HG03159 (cell line): ENCODE data around the gene POP7.
"Not testable (repeated sequence)": the region's sequence is repeated elsewhere in the genome, so short reads cannot be mapped to it uniquely, and the experiment has no call there.

ENCODE experiments used
- ATAC-seq: cut with Tn5 transposase; IDR thresholded peaks from one replicate; pipeline ENCODE4 v1.9.1; 2021; ENCODE audit warnings: mild to moderate bottlenecking, moderate library complexity; ENCODE audit not compliant: unreplicated experiment

Gene POP7

DNA sequence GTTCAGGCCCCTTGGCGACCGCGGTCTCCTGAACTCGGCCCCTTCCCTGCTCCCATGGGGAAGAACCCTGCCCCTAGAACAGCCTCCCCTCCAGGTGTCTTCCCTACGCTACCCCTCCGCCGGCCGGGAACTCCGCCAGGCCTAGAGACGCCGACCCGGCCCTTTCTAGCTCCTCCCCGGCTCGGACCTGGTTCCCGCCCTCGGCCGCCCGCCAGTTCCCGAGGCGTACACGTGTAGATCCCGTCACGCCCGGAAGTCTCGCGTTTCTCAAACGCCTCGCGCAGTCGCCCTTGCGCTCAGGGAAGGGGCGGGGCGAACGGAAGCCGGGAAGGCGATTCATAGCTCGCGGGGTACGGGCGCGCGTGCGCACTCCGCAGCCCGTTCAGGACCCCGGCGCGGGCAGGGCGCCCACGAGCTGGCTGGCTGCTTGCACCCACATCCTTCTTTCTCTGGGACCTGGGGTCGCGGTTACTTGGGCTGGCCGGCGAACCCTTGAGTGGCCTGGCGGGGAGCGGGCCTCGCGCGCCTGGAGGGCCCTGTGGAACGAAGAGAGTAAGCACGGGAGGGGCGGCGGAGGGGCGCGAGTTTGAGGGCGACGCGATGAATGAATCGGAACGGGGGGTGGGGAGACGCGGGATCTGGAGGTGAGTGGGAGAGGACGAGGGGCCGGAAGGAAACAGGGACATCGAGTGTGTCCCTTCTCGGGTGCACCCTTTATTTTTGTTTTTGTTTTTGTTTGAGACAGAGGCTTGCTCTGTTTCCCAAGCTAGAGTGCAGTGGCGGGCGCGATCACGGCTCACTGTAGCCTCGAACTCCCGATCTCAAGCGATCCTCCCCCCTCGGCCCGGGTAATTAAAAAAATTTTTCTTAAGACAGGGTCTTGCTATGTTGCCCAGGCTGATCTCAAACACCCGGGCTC is at the start of gene POP7:
Gene POP7, plus strand, starts transcription at position 369 of the 919 bp plus-strand sequence. CDS start 710 bp downstream, outside the sequence.
- ATAC-seq, result peak; percentile 89

DNA sequence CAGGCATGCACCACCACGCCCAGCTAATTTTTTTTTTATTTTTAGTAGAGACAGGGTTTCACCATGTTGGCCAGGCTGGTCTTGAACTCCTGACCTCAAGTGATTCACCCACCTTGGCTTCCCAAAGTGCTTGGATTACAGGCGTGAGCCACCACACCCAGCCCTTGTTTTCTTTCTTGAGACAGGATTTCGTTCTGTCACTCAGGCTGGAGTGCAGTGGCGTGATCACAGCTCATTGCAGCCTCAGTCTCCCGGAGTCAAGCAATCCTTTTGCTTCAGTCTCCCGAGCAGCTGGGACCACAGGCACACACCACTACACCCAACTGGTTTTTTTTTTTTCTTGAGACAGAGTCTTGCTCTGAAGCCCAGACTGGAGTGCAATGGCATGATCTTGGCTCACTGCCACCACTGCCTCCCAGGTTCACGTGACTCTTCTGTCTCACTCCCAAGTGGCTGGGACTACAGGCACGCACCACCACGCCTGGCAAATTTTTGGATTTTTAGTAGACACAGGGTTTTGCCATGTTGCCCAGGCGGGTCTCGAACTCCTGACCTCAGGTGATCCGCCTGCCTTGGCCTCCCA is 43.6 kb upstream of the POP7 start:
- not testable (repeated sequence) for ATAC-seq

GRCh38 chr7:100665168-100665726 is 40.7 kb upstream of the POP7 start:
- no peak for ATAC-seq

- no peak for ATAC-seq
These were observed 38.4 kb upstream of the POP7 start for GRCh38 chr7:100667331-100668068.

GRCh38 chr7:100668069-100668449 is 37.9 kb upstream of the POP7 start:
- no peak for ATAC-seq

- not testable (repeated sequence) for ATAC-seq
These were observed 36.8 kb upstream of the POP7 start for GRCh38 chr7:100669106-100669505.

GRCh38 chr7:100670074-100670473 is 35.8 kb upstream of the POP7 start:
- ATAC-seq, result no peak

DNA sequence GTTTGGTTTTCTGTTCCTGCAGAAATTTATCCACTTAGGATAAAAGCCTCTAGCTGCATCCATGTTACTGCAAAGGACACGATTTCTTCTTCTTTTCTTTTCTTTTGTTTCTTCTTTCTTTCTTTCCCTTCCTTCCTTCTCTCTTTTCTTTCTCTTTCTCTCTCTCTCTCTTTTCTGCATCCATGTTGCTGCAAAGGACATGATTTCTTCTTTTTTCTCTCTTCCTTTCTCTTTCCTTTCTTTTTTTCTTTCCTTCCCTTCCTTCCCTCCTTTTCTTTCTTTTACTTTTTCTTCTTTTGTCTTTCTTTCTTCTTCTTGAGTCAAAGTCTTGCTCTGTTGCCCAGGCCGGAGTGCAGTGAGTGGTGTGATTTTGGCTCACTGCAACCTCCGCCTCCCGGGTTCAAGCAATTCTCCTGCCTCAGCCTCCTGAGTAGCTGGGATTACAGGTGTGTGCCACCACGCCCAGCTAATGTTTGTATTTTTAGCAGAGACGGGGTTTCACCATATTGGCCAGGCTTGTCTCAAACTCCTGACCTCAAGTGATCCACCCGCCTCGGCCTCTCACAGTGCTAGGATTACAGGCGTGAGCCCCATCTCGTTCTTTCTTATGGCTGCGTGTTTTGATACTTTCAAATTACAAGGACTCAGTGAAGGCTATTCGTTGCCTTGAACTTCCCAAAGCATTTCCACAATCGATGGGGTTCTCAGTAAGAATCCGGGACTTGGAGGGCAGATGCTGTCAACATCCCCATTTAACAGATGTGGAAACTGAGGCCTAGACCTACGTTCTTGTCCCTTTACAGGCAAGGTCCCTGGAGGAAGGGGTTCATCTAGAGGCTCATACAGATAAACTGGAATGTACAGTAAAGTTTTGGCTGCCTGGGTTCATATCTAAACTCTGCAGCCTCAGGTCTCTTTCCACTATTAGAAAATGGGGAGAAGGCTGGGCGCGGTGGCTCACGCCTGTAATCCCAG is 34.3 kb upstream of the POP7 start:
- ATAC-seq, result no peak

- peak; percentile 51 for ATAC-seq
These were observed 32.5 kb upstream of the POP7 start, which contains the start of gene GNB2 for GRCh38 chr7:100673302-100673941. GNB2 (plus strand) TSS chr7:100673740; CDS start chr7:100676266, 2,526 bp downstream.

DNA sequence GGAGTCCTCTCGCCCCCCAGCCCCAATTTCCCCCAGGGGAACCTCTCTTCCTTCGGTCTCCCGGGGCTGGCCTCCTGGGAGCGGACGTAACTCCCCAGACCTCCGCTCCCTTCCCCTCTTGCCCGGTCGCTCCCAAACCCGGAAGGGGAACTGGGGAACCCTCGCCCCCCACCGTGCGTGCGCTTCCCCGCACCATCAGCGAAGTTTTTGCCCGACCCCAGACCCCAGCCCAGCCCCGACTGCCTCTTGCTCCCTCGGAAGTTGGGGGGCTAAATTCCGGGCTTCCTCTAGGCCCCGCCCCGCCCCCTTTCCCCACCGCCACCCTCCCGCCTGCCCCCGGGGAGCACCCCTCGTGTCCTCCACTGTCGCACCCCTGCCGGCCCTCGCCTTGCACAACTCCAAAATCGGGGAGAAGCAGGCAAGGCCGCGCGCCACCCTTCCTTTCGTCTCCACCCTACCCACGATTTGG is 31.9 kb upstream of the POP7 start:
- ATAC-seq, result peak; percentile 2

DNA sequence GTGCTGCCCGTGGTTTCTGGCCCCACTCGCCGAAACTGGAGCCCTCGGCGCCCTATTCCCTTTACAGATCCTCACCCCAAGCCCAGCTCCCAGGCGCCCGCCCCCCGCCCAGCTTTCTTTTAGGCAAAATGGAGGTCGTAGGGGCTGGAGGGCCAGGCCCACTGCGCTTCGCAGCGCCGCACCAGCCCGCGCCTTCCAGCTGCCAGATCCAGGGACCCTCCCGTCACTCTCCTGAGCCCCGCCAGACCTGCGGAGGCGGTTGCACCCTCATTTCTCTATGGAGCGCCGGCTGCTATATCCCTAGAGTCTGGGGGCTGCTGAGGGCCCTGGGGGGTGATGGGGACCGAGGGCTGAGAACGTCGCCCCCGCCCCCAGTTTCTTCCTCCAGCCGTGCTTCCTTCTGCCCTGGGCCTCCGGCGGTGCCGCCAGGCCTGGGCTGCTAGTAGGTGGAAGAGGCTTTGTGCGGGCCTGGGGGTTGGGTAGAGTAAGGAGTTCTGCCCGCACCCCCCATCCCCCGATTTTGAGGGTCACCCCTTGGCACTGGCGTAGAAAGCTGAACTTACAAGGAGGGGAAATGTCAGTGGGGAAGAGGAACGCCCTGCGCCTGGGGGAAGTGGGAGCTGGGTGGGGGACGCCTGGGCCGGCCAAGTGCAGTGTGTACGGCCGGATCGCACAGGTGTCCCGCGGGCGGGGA is 31.4 kb upstream of the POP7 start:
- ATAC-seq, result no peak

- ATAC-seq, result no peak
These were observed 30.8 kb upstream of the POP7 start for GRCh38 chr7:100675105-100675451.

DNA sequence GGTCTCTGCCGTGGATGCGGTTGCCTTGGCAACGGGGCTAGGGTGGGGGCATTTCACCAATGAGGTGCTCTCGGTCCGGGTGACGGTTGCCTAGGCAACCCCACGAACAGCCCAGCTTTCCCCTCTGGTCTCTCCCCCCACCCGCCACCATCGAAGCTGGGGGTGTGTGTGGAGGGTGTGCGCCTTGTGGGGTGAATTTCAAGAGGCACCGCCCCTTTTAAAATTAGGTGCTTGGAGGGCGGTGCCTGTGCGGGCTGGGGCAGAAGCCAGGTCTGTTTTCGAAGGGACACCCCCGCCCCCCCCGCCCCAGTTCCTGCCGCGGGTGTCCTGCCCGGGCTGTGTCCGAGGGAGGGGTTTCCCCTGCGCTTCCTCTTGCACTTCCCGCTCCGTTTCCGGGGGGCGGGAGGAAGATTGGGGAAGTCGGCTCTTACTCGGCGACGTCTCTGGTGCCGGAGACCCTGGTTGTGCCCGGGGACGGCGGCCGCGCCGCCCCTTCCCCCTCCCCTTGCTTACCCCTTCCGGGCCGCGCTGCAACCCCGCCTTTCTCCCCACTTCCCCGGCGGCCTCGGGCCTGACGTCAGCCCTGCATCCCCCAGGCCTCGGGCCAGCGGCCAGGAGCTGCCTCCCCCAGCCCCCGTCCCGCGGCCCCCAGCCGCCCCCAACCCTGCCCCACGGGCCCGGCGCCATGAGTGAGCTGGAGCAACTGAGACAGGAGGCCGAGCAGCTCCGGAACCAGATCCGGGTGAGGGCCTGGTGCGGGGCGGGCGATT is 30.2 kb upstream of the POP7 start:
- peak; percentile 30 for ATAC-seq

DNA sequence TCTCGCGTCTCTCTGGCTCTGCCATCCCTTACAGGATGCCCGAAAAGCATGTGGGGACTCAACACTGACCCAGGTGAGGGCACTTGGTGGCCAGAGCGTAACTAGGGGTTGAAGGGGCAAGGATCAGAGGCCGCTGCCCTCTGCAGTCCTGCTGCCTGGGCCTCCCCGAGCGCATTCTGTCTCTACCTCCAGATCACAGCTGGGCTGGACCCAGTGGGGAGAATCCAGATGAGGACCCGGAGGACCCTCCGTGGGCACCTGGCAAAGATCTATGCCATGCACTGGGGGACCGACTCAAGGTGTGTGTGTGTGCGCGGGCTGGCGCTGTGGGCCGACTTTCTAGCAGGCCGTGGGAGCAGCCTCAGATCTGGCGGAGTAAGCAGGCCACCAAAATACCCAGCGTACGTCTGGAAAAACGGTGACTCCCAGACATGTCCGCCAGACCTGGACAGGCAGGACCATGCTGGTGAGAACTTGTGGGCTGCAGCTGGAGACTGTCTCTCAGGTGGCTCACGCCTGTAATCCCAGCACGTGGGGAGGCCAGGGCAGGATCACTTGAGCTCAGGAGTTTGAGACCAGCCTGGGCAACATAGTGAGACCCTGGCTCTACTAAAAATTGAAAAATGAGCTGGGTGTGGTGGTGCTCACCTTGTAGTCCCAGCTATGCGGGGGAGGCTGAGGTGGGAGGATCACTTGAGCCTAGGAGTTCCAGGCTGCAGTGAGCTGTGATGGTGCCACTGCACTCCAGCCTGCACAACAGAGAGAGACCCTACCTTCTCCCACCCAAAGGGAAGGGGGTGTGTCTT is 29.2 kb upstream of the POP7 start:
- ATAC-seq, result no peak

GRCh38 chr7:100677308-100678267 is 28.3 kb upstream of the POP7 start:
- ATAC-seq, result no peak
